Measurements from ENCODE around the gene HS3ST4.

DNA sequence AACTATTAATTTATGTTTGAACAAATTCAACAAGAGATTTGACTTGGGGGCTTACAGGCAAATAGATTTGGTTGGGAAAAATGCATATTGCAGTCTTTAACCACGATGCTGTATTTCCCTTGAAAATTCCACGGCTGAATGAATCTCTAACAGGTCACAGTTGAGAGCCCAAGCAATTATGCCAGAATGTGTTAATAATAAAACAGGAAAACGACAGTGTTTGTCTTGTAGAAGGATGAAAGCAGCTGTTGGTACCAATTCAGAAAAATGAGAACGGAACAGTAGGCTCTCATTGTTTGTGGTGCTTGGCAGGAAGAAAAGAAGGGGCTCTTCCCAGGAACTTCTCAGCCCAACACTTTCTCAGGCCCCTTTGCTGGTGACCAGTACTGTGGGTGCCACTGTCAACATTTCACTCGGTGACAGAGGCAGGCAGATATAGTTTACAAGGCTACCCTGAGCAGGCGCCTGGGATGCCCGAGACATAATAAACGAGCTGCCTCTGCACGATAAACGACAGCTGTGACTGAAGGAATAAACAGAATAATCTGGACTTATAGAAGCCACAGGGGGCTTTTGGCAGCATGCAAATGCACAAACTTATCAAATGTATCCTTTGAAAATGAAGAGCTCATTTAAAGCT lies 387.1 kb downstream of the HS3ST4 start:
- TF ChIP-seq, protein P1, sequence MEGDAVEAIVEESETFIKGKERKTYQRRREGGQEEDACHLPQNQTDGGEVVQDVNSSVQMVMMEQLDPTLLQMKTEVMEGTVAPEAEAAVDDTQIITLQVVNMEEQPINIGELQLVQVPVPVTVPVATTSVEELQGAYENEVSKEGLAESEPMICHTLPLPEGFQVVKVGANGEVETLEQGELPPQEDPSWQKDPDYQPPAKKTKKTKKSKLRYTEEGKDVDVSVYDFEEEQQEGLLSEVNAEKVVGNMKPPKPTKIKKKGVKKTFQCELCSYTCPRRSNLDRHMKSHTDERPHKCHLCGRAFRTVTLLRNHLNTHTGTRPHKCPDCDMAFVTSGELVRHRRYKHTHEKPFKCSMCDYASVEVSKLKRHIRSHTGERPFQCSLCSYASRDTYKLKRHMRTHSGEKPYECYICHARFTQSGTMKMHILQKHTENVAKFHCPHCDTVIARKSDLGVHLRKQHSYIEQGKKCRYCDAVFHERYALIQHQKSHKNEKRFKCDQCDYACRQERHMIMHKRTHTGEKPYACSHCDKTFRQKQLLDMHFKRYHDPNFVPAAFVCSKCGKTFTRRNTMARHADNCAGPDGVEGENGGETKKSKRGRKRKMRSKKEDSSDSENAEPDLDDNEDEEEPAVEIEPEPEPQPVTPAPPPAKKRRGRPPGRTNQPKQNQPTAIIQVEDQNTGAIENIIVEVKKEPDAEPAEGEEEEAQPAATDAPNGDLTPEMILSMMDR (IDR thresholded peaks at IDR 0.05): no peak
- no peak for TF ChIP-seq POLR2A (IDR thresholded peaks at IDR 0.05)
- no peak for TF ChIP-seq POLR2AphosphoS5 (IDR thresholded peaks at IDR 0.05; ENCODE audit: insufficient read depth in 1 of 2, low read depth in 1 of 2)

Measured in vagina (tissue), 2 donors.